Activated naive CD8-positive, alpha-beta T cell treated with anti-CD3 and anti-CD28 coated beads, Interleukin-2, amount 50 U/mL, for 24 hours (primary cell): ENCODE measurements around the gene FGD2.
"Not testable (repeated sequence)": the region's sequence is repeated elsewhere in the genome, so short reads cannot be mapped to it uniquely, and the experiment has no call there.

Source experiments
- ATAC-seq: fragments of 150-1000 bp; cut with Tn5 transposase; one replicate; pipeline ENCODE4 v1.10.0; 2021
- DNase-seq: peaks from one replicate; pipeline ENCODE4 v3.0.0; 2021
- H3K27ac Mint-ChIP-seq: one replicate; pipeline ENCODE4 v1.8.0; 2021; ENCODE audit warnings: mild to moderate bottlenecking, mixed read lengths
- H3K27me3 Mint-ChIP-seq: one replicate; pipeline ENCODE4 v1.8.0; 2021; ENCODE audit warnings: mixed read lengths
- H3K36me3 Mint-ChIP-seq: one replicate; pipeline ENCODE4 v1.8.0; 2021; ENCODE audit warnings: low read depth, mixed read lengths
- H3K4me1 Mint-ChIP-seq: one replicate; pipeline ENCODE4 v1.8.0; 2021; ENCODE audit warnings: mixed read lengths
- H3K4me3 Mint-ChIP-seq: one replicate; pipeline ENCODE4 v1.8.0; 2021; ENCODE audit warnings: mild to moderate bottlenecking, moderate library complexity, mixed read lengths
- H3K9me3 Mint-ChIP-seq: one replicate; pipeline ENCODE4 v1.8.0; 2021; ENCODE audit warnings: mixed read lengths

Gene FGD2

GRCh38 chr6:37058084-37058586 is 52.7 kb downstream of the FGD2 start:
- H3K36me3 Mint-ChIP-seq = no peaks in the 10 kb centered on the region
- H3K4me3 Mint-ChIP-seq = no peak overlapping the region
- H3K27ac Mint-ChIP-seq = no peak overlapping the region
- H3K9me3 Mint-ChIP-seq = no peaks in the 10 kb centered on the region
- peaks cover 6% of the 10 kb centered on the region for H3K4me1 Mint-ChIP-seq
- DNase-seq (no peak), ATAC-seq (no peak)
- H3K27me3 Mint-ChIP-seq = no peaks in the 10 kb centered on the region

- not testable (repeated sequence) for H3K4me1 Mint-ChIP-seq, H3K9me3 Mint-ChIP-seq, H3K27ac Mint-ChIP-seq
Observed at GRCh38 chr6:37058984-37059343, 53.5 kb downstream of the FGD2 start.

GRCh38 chr6:37059344-37060194 is 54.1 kb downstream of the FGD2 start:
- Mint-ChIP-seq H3K4me3 (no peak overlapping the region), H3K36me3 (no peaks in the 10 kb centered on the region), H3K27me3 (no peaks in the 10 kb centered on the region), H3K9me3 (no peaks in the 10 kb centered on the region), H3K4me1 (peaks cover 6% of the 10 kb centered on the region), H3K27ac (no peak overlapping the region)
- DNase-seq (no peak), ATAC-seq (peak; percentile 29)

More at GRCh38 chr6:37058984-37059343, 53.5 kb downstream of the FGD2 start:
- DNase-seq, H3K36me3 Mint-ChIP-seq, H3K27me3 Mint-ChIP-seq, H3K4me3 Mint-ChIP-seq, ATAC-seq: not testable (repeated sequence)

GRCh38 chr6:37060195-37060559 is 54.7 kb downstream of the FGD2 start:
- no peak overlapping the region for H3K27ac Mint-ChIP-seq
- no peak for ATAC-seq

GRCh38 chr6:37061157-37061804 is 55.8 kb downstream of the FGD2 start:
- H3K27ac Mint-ChIP-seq = no peak overlapping the region
- ATAC-seq = peak; percentile 24
- peaks cover 6% of the 10 kb centered on the region for H3K4me1 Mint-ChIP-seq
- H3K36me3 Mint-ChIP-seq = no peaks in the 10 kb centered on the region
- no peaks in the 10 kb centered on the region for H3K9me3 Mint-ChIP-seq
- no peak overlapping the region for H3K4me3 Mint-ChIP-seq
- peaks cover 2% of the 10 kb centered on the region for H3K27me3 Mint-ChIP-seq
- DNase-seq = no peak

More at GRCh38 chr6:37060195-37060559, 54.7 kb downstream of the FGD2 start:
- Mint-ChIP-seq H3K36me3 (no peaks in the 10 kb centered on the region), H3K9me3 (no peaks in the 10 kb centered on the region), H3K27me3 (peaks cover 2% of the 10 kb centered on the region), H3K4me3 (no peak overlapping the region), H3K4me1 (peaks cover 6% of the 10 kb centered on the region)
- no peak for DNase-seq

GRCh38 chr6:37062424-37062823 is 57.0 kb downstream of the FGD2 start:
- no peaks in the 10 kb centered on the region for H3K9me3 Mint-ChIP-seq
- peaks cover 2% of the 10 kb centered on the region for H3K27me3 Mint-ChIP-seq
- no peak overlapping the region for H3K27ac Mint-ChIP-seq
- no peak overlapping the region for H3K4me3 Mint-ChIP-seq
- DNase-seq (no peak), ATAC-seq (no peak)
- H3K36me3 Mint-ChIP-seq = no peaks in the 10 kb centered on the region
- H3K4me1 Mint-ChIP-seq = peaks cover 6% of the 10 kb centered on the region

GRCh38 chr6:37068356-37069270 is 63.2 kb downstream of the FGD2 start:
- Mint-ChIP-seq H3K36me3 (no peaks in the 10 kb centered on the region), H3K9me3 (no peaks in the 10 kb centered on the region), H3K4me1 (peaks cover 12% of the 10 kb centered on the region), H3K4me3 (no peak overlapping the region), H3K27me3 (peaks cover 2% of the 10 kb centered on the region), H3K27ac (no peak overlapping the region)
- DNase-seq (no peak), ATAC-seq (peak; percentile 24)

GRCh38 chr6:37069639-37070038 is 64.2 kb downstream of the FGD2 start:
- DNase-seq = no peak
- Mint-ChIP-seq H3K36me3 (no peaks in the 10 kb centered on the region), H3K27ac (no peak overlapping the region), H3K4me3 (no peak overlapping the region), H3K27me3 (peaks cover 2% of the 10 kb centered on the region), H3K9me3 (no peaks in the 10 kb centered on the region), H3K4me1 (peaks cover 12% of the 10 kb centered on the region)
- ATAC-seq = no peak

GRCh38 chr6:37072526-37072925 is 67.1 kb downstream of the FGD2 start:
- Mint-ChIP-seq H3K4me1 (peaks cover 12% of the 10 kb centered on the region), H3K27ac (no peak overlapping the region), H3K36me3 (no peaks in the 10 kb centered on the region), H3K9me3 (no peaks in the 10 kb centered on the region), H3K4me3 (no peak overlapping the region), H3K27me3 (no peaks in the 10 kb centered on the region)
- DNase-seq = no peak
- ATAC-seq = no peak

GRCh38 chr6:37074053-37074827 is 68.8 kb downstream of the FGD2 start:
- Mint-ChIP-seq H3K27me3 (no peaks in the 10 kb centered on the region), H3K4me3 (no peak overlapping the region), H3K27ac (no peak overlapping the region), H3K36me3 (no peaks in the 10 kb centered on the region), H3K4me1 (peaks cover 12% of the 10 kb centered on the region), H3K9me3 (no peaks in the 10 kb centered on the region)
- ATAC-seq (no peak), DNase-seq (no peak)

GRCh38 chr6:37077191-37077904 is 71.9 kb downstream of the FGD2 start:
- DNase-seq = no peak
- Mint-ChIP-seq H3K36me3 (no peaks in the 10 kb centered on the region), H3K27me3 (no peaks in the 10 kb centered on the region), H3K27ac (no peak overlapping the region), H3K4me3 (no peak overlapping the region), H3K9me3 (no peaks in the 10 kb centered on the region), H3K4me1 (peaks cover 5% of the 10 kb centered on the region)
- ATAC-seq = no peak

- no peak for ATAC-seq
- H3K27ac Mint-ChIP-seq = no peak overlapping the region
Observed at GRCh38 chr6:37077905-37078296, 72.4 kb downstream of the FGD2 start.

More at GRCh38 chr6:37077905-37078296, 72.4 kb downstream of the FGD2 start:
- no peaks in the 10 kb centered on the region for H3K27me3 Mint-ChIP-seq
- H3K36me3 Mint-ChIP-seq = no peaks in the 10 kb centered on the region
- no peaks in the 10 kb centered on the region for H3K9me3 Mint-ChIP-seq
- H3K4me1 Mint-ChIP-seq = peaks cover 1% of the 10 kb centered on the region
- DNase-seq = no peak
- H3K4me3 Mint-ChIP-seq = no peak overlapping the region
